Natural killer cell (primary cell): Measurements from ENCODE around the gene RUVBL1. TPM values are rescaled to one million over a fixed set of nuclear protein-coding genes. Genes with fewer than 3 reads are reported as not detected.

Source experiments
- ATAC-seq, 3 donors: fragments of 150-1000 bp in 2 of 3; fragments of 200-7000 bp in 1 of 3; cut with Tn5 transposase; 1 replicate in 1 of 3; 2 replicates in 2 of 3; pipeline ENCODE4 v1.10.0; 2021; ENCODE audit warnings: mild to moderate bottlenecking in 2 of 3, moderate library complexity in 2 of 3
- DNase-seq, 2 donors: peaks; one replicate each; pipeline versions ENCODE4 v3.0.0 to v3.0.0-alpha.2; 2013 to 2021; ENCODE audit warnings: mixed read lengths in 1 of 2
- H3K27ac ChIP-seq: one replicate; pipeline ENCODE4 v1.5.1; 2013; ENCODE audit warnings: mild to moderate bottlenecking, low read length
- H3K27me3 ChIP-seq: one replicate; pipeline ENCODE4 v1.6.1; 2013; ENCODE audit warnings: low read length; ENCODE audit not compliant: control insufficient read depth, insufficient read depth
- H3K36me3 ChIP-seq: one replicate; pipeline ENCODE4 v1.6.1; 2013; ENCODE audit warnings: low read length; ENCODE audit not compliant: control insufficient read depth, insufficient read depth
- H3K4me1 ChIP-seq: one replicate; pipeline ENCODE4 v1.6.1; 2013; ENCODE audit warnings: low read length; ENCODE audit not compliant: control insufficient read depth, insufficient read depth
- H3K4me3 ChIP-seq: one replicate; pipeline ENCODE4 v1.5.1; 2013; ENCODE audit warnings: low read length
- H3K9me3 ChIP-seq: one replicate; pipeline ENCODE4 v1.6.1; 2013; ENCODE audit warnings: low read length; ENCODE audit not compliant: control insufficient read depth, insufficient read depth
- H3K27ac Mint-ChIP-seq, 2 donors: one replicate each; pipeline ENCODE4 v1.8.0; 2022; ENCODE audit warnings: mild to moderate bottlenecking in 2 of 2, mixed read lengths in 2 of 2, moderate library complexity in 1 of 2
- H3K27me3 Mint-ChIP-seq, 2 donors: one replicate each; pipeline ENCODE4 v1.8.0; 2022; ENCODE audit warnings: low read depth in 2 of 2, mixed read lengths in 2 of 2
- H3K36me3 Mint-ChIP-seq: one replicate; pipeline ENCODE4 v1.8.0; 2022; ENCODE audit warnings: mixed read lengths
- H3K4me1 Mint-ChIP-seq, 2 donors: one replicate each; pipeline ENCODE4 v1.8.0; 2022; ENCODE audit warnings: mixed read lengths in 2 of 2
- H3K4me3 Mint-ChIP-seq: one replicate; pipeline ENCODE4 v1.8.0; 2022; ENCODE audit warnings: mild to moderate bottlenecking, moderate library complexity, mixed read lengths
- H3K9me3 Mint-ChIP-seq, 2 donors: one replicate each; pipeline ENCODE4 v1.8.0; 2022; ENCODE audit warnings: mixed read lengths in 2 of 2
- CTCF ChIP-seq: fragments of 200-600 bp; IDR thresholded peaks from one replicate; pipeline ENCODE4 v1.8.0; 2022; ENCODE audit warnings: antibody characterized with exemption
- WGBS: methylation state at CpG from one replicate; pipeline ENCODE4 v1.1.7; 2013; ENCODE audit warnings: missing lambda C conversion rate; ENCODE audit not compliant: insufficient coverage; 5-methylcytosine and 5-hydroxymethylcytosine counted together
- intact Hi-C: fragments of 100-400 bp; cut with micrococcal nuclease; formaldehyde crosslinking; loops from one replicate; pipeline ENCODE4 v1.14.2; 2022
- total RNA-seq, 4 donors: library from RNA; stranded (reverse); fragments of 120-200 nt in 1 of 4; gene quantifications; one replicate each; pipeline versions ENCODE4 v1.2.3 to v1.2.4, GENCODE V29; 2013 to 2022

The RUVBL1 gene
- total RNA-seq, 3 donors from 2014 or later (not counting 1 experiment from before 2014, with no cell fraction given) = 11.9 to 18.5 (median 14.1) TPM

- Mint-ChIP-seq H3K27ac (no peak overlapping the region), H3K27me3 (no peaks in the 10 kb centered on the region), H3K4me3 (peak overlapping the region; percentile 59), H3K36me3 (no peaks in the 10 kb centered on the region), H3K4me1 (peaks cover 0 to 13% of the 10 kb centered on the region in 2 donors), H3K9me3 (no peaks in the 10 kb centered on the region)
- Histone ChIP-seq H3K36me3 (peaks cover 41% of the 10 kb centered on the region), H3K27ac (no peak overlapping the region), H3K4me1 (peaks cover 24% of the 10 kb centered on the region), H3K9me3 (no peaks in the 10 kb centered on the region), H3K27me3 (peaks cover 4% of the 10 kb centered on the region), H3K4me3 (no peak overlapping the region)
- no peak for ATAC-seq
- intact Hi-C loops = no loop called here
- TF ChIP-seq CTCF = no peak
- WGBS = 91% methylated on average over 1 of the region's 2 CpGs
- DNase-seq = no peak
Observed at GRCh38 chr3:128073807-128074206, 49.8 kb downstream of the RUVBL1 start.

- Histone ChIP-seq H3K36me3 (peaks cover 46% of the 10 kb centered on the region), H3K27ac (no peak overlapping the region), H3K27me3 (peaks cover 4% of the 10 kb centered on the region), H3K4me1 (peaks cover 24% of the 10 kb centered on the region), H3K4me3 (no peak overlapping the region), H3K9me3 (no peaks in the 10 kb centered on the region)
- Mint-ChIP-seq H3K4me3 (no peak overlapping the region), H3K27ac (no peak overlapping the region), H3K9me3 (no peaks in the 10 kb centered on the region), H3K36me3 (peaks cover 3% of the 10 kb centered on the region), H3K4me1 (peaks cover 1 to 13% of the 10 kb centered on the region in 2 donors), H3K27me3 (no peaks in the 10 kb centered on the region)
- intact Hi-C loops = no loop called here
- TF ChIP-seq CTCF = no peak
- DNase-seq (no peak), ATAC-seq (no peak)
- 99% methylated on average over 6 of the region's 6 CpGs for WGBS
Observed at GRCh38 chr3:128073185-128073725, 50.4 kb downstream of the RUVBL1 start.

GRCh38 chr3:128072454-128073184 is 51.0 kb downstream of the RUVBL1 start:
- Mint-ChIP-seq H3K4me1 (peaks cover 4 to 13% of the 10 kb centered on the region in 2 donors), H3K27me3 (no peaks in the 10 kb centered on the region), H3K4me3 (no peak overlapping the region), H3K9me3 (no peaks in the 10 kb centered on the region), H3K36me3 (peaks cover 9% of the 10 kb centered on the region), H3K27ac (no peak overlapping the region)
- Histone ChIP-seq H3K9me3 (no peaks in the 10 kb centered on the region), H3K4me3 (no peak overlapping the region), H3K36me3 (peaks cover 53% of the 10 kb centered on the region), H3K27ac (no peak overlapping the region), H3K27me3 (peaks cover 4% of the 10 kb centered on the region), H3K4me1 (peaks cover 23% of the 10 kb centered on the region)
- TF ChIP-seq CTCF = no peak
- ATAC-seq = no peak
- 93% methylated on average over 13 of the region's 13 CpGs for WGBS
- no peak for DNase-seq
- intact Hi-C loops = no loop called here
